Brain microvascular endothelial cell (primary cell): Measurements from ENCODE around the gene PRDX1.
A peak's percentile ranks its signal among the peaks of the same experiment; 100 is the strongest.
"Not testable (repeated sequence)": the region's sequence is repeated elsewhere in the genome, so short reads cannot be mapped to it uniquely, and the experiment has no call there.

Experiments
- DNase-seq: peaks from one replicate; pipeline ENCODE4 v3.0.0-alpha.2; 2020
- H3K27ac ChIP-seq: fragments of 250-450 bp; sonication (Bioruptor Pico); 2 replicates; pipeline ENCODE4 v1.5.1; 2020; ENCODE audit warnings: mild to moderate bottlenecking, moderate library complexity
- H3K27me3 ChIP-seq: fragments of 250-450 bp; sonication (Bioruptor Pico); replicated peaks from 2 replicates; pipeline ENCODE4 v1.5.1; 2020; ENCODE audit warnings: mild to moderate bottlenecking
- H3K36me3 ChIP-seq: fragments of 250-450 bp; sonication (Bioruptor Pico); replicated peaks from 2 replicates; pipeline ENCODE4 v1.5.1; 2020; ENCODE audit warnings: mild to moderate bottlenecking
- H3K4me3 ChIP-seq: 2 replicates; pipeline ENCODE4 v1.5.1; 2011; ENCODE audit warnings: low read depth, mild to moderate bottlenecking, control low read depth, low read length, moderate library complexity
- CTCF ChIP-seq: IDR thresholded peaks from 2 replicates; pipeline ENCODE4 v1.5.1; 2011; ENCODE audit warnings: low read depth, mild to moderate bottlenecking, moderate library complexity, low read length, control low read depth, inconsistent platforms; ENCODE audit errors: missing control alignments
- in situ Hi-C: cut with HindIII; loops from 2 replicates; pipeline ENCODE4 v1.10.0; 2017; ENCODE audit warnings: low sequenced_read_pairs, low pct_ligation_motif_present

The PRDX1 gene

GRCh38 chr1:45491487-45492260 is 30.0 kb downstream of the PRDX1 start:
- H3K27me3 ChIP-seq, result no peaks in the 10 kb centered on the region
- no peak for TF ChIP-seq CTCF
- no peak for DNase-seq
- peak overlapping the region; percentile 47 for H3K4me3 ChIP-seq
- H3K36me3 ChIP-seq, result no peaks in the 10 kb centered on the region
- in situ Hi-C loops, result no loop called here
- no peak overlapping the region for H3K27ac ChIP-seq

GRCh38 chr1:45490626-45491486 is 30.8 kb downstream of the PRDX1 start, which contains the start of gene TESK2:
TSS of gene TESK2 (minus strand) at chr1:45491163. CDS start at chr1:45457785, 33,378 bp downstream.
- in situ Hi-C loops, result no loop called here
- no peaks in the 10 kb centered on the region for H3K27me3 ChIP-seq
- peak; percentile 99 for DNase-seq
- peak within 1 kb of the TSS; percentile 83 for H3K4me3 ChIP-seq
- H3K36me3 ChIP-seq, result no peaks in the 10 kb centered on the region
- H3K27ac ChIP-seq, result no peak within 1 kb of the TSS
- no peak for TF ChIP-seq CTCF

GRCh38 chr1:45490121-45490625 is 31.5 kb downstream of the PRDX1 start:
- H3K27me3 ChIP-seq, result no peaks in the 10 kb centered on the region
- no peak for DNase-seq
- no peak overlapping the region for H3K27ac ChIP-seq
- in situ Hi-C loops, result no loop called here
- peak overlapping the region; percentile 83 for H3K4me3 ChIP-seq
- H3K36me3 ChIP-seq, result no peaks in the 10 kb centered on the region
- no peak for TF ChIP-seq CTCF

GRCh38 chr1:45489379-45489778 is 32.3 kb downstream of the PRDX1 start:
- H3K36me3 ChIP-seq, DNase-seq, H3K27me3 ChIP-seq, H3K27ac ChIP-seq, H3K4me3 ChIP-seq, in situ Hi-C loops: not testable (repeated sequence)

- no peak for TF ChIP-seq CTCF
- Histone ChIP-seq H3K36me3 (no peaks in the 10 kb centered on the region), H3K4me3 (no peak overlapping the region), H3K27me3 (no peaks in the 10 kb centered on the region), H3K27ac (no peak overlapping the region)
- DNase-seq, result no peak
- in situ Hi-C loops, result no loop called here
These were observed 32.9 kb downstream of the PRDX1 start for GRCh38 chr1:45488666-45489377.
